Heart right ventricle (tissue), 16 donors: ENCODE measurements around the gene APOA4. TPM values are rescaled to one million over a fixed set of nuclear protein-coding genes. Genes with fewer than 3 reads are reported as not detected.
A peak's percentile ranks its signal among the peaks of the same experiment; 100 is the strongest.
"Not testable (repeated sequence)": the region's sequence is repeated elsewhere in the genome, so short reads cannot be mapped to it uniquely, and the experiment has no call there.

Experiments
- ATAC-seq, 8 donors: fragments of 200-7000 bp; cut with Tn5 transposase; one replicate each; pipeline ENCODE4 v1.9.1; 2020; ENCODE audit warnings: mild to moderate bottlenecking in 8 of 8, moderate library complexity in 8 of 8, moderate number of reproducible peaks in 1 of 8
- DNase-seq, 2 donors: peaks; one replicate each; pipeline ENCODE4 v3.0.0-alpha.2; 2020
- H3K27ac ChIP-seq, 10 donors: fragments of 200-600 bp; sonication (generic) in 2 of 10; one replicate each; pipeline versions ENCODE4 v1.5.0 to v1.8.0; 2020 to 2022; ENCODE audit warnings: mild to moderate bottlenecking in 3 of 10
- H3K27me3 ChIP-seq, 7 donors: fragments of 200-600 bp; one replicate each; pipeline ENCODE4 v1.8.0; 2021 to 2022; ENCODE audit warnings: mild to moderate bottlenecking in 2 of 7
- H3K36me3 ChIP-seq, 9 donors: fragments of 200-600 bp; sonication (generic) in 1 of 9; one replicate each; pipeline versions ENCODE4 v1.5.0 to v1.8.0; 2020 to 2022; ENCODE audit warnings: mild to moderate bottlenecking in 2 of 9
- H3K4me1 ChIP-seq, 9 donors: fragments of 200-600 bp; sonication (generic) in 1 of 9; one replicate each; pipeline versions ENCODE4 v1.5.0 to v1.8.0; 2020 to 2022; ENCODE audit warnings: mild to moderate bottlenecking in 4 of 9
- H3K4me3 ChIP-seq, 10 donors: fragments of 200-600 bp; sonication (generic) in 2 of 10; one replicate each; pipeline versions ENCODE4 v1.5.0 to v1.8.0; 2020 to 2022; ENCODE audit warnings: mild to moderate bottlenecking in 7 of 10, moderate library complexity in 2 of 10
- H3K9me3 ChIP-seq, 11 donors: fragments of 200-600 bp in 10 of 11; sonication (generic) in 2 of 11; one replicate each; pipeline versions ENCODE4 v1.5.0 to v1.8.0; 2013 to 2022; ENCODE audit warnings: mild to moderate bottlenecking in 2 of 11, control low read depth in 1 of 11, moderate library complexity in 1 of 11
- WGBS, 2 donors: extraction: QIAGEN DNeasy Blood & Tissue Kit; methylation state at CpG; one replicate each; pipeline ENCODE4 v1.1.7; 2013; ENCODE audit warnings: inconsistent platforms in 1 of 2; 5-methylcytosine and 5-hydroxymethylcytosine counted together
- intact Hi-C, 10 donors: fragments of 100-400 bp; cut with DNase I; formaldehyde crosslinking; loops; one replicate each; pipeline versions ENCODE4 v1.11.1 to v1.14.2; 2022
- polyA plus RNA-seq, 2 donors: library from polyadenylated mRNA; stranded (reverse); fragments of 200-250 nt; gene quantifications; one replicate each; pipeline ENCODE4 v1.2.3, GENCODE V29; 2013
- total RNA-seq, 10 donors: library from RNA; stranded (reverse); fragmentation: NEBNext Ultra II Directional in 3 of 10; extraction: Animal tissue kit (Norgen Biotek cat#: 25700) in 3 of 10; gene quantifications; one replicate each; pipeline versions ENCODE4 v1.2.1 to v1.2.4, GENCODE V29; 2021 to 2023
- TF ChIP-seq, protein P1 (sequence below), 9 donors: fragments of 200-600 bp; sonication (generic) in 2 of 9; IDR thresholded peaks; one replicate each; pipeline versions ENCODE4 v1.5.0 to v1.8.0; 2021 to 2022; ENCODE audit warnings: antibody characterized with exemption in 9 of 9, mild to moderate bottlenecking in 5 of 9, moderate library complexity in 1 of 9
- donor health status: Arrhythmogenic right ventricular cardiomyopathy.
- donor health status: ischemic (EF 13 %, LVEDD 7.1; RV severe dilation, severe dysfunction).
- donor health status: healthy with polysubstance abuse.
- donor health status: DM: no; HTN: yes; CAD: no.
- donor health status: DM: no; HTN: no; CAD: no.
- donor health status: ischemic (EF 25% LVEDD 6.9; RV normal size, moderate dysfunction).
- donor health status: ischemic (EF 25% LVEDD 5.7; RV mildly dilated, moderate dysfunction).
- donor health status: healthy.
- donor health status: DM: yes; HTN: yes; CAD: no.
- donor health status: Ischemic cardiomyopathy.
- donor health status: ischemic (EF 35%, LVEDD 5.7; RV mildly dilated, moderate dysfunction).
- donor health status: nonischemic (EF 11% LVEDD 7.7; RV severe dilation, severe dysfunction).
- donor health status: DM: yes; HTN: yes; CAD: no.
- donor health status: PGD.
- donor health status: ischemic (EF 29% LVEDD 5.4; RV normal size, mild dysfunction).
- donor health status: nonischemic (EF 23%, LVEDD 6.1; RV moderate dilation, normal function).

APOA4 gene
- total and polyA plus RNA-seq, 12 donors, result 0.26 to 0.75 (median 0.28) TPM; not detected in 9

- no peak overlapping the region for H3K4me3 ChIP-seq
- no peak for DNase-seq
- no peaks in the 10 kb centered on the region for H3K36me3 ChIP-seq
- no peaks in the 10 kb centered on the region for H3K27me3 ChIP-seq
- intact Hi-C loops, result no loop called here
- H3K27ac ChIP-seq, result no peak overlapping the region
- no peak for ATAC-seq
- peaks cover 0 to 4% (median 0%) of the 10 kb centered on the region in 9 donors for H3K4me1 ChIP-seq
- WGBS, 2 donors, result 57% methylated on average over 3 of the region's 3 CpGs
- TF ChIP-seq, protein P1, sequence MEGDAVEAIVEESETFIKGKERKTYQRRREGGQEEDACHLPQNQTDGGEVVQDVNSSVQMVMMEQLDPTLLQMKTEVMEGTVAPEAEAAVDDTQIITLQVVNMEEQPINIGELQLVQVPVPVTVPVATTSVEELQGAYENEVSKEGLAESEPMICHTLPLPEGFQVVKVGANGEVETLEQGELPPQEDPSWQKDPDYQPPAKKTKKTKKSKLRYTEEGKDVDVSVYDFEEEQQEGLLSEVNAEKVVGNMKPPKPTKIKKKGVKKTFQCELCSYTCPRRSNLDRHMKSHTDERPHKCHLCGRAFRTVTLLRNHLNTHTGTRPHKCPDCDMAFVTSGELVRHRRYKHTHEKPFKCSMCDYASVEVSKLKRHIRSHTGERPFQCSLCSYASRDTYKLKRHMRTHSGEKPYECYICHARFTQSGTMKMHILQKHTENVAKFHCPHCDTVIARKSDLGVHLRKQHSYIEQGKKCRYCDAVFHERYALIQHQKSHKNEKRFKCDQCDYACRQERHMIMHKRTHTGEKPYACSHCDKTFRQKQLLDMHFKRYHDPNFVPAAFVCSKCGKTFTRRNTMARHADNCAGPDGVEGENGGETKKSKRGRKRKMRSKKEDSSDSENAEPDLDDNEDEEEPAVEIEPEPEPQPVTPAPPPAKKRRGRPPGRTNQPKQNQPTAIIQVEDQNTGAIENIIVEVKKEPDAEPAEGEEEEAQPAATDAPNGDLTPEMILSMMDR (IDR thresholded peaks at IDR 0.05), result no peak
- no peaks in the 10 kb centered on the region for H3K9me3 ChIP-seq
Measured at GRCh38 chr11:116804001-116804400, 19.1 kb downstream of the APOA4 start.

DNA sequence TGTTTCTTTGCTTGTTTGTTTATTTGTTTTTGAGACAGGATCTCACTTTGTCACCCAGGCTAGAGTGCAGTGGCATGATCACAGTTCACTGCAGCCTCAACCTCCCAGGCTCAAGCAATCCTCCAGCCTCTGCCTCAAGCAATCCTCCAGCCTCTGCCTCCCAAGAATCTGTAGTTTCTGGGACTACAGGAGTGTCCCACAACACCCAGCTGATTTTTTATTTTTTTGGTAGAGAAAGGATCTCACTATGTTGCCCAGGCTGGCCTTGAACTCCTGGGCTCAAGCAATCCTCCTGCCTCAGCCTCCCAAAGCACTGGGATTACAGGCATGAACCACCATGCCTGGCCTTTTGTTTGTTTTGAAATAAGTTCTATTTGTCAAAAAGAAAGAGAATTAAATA lies 21.4 kb downstream of the APOA4 start:
- DNase-seq, ATAC-seq, H3K27ac ChIP-seq, H3K9me3 ChIP-seq, intact Hi-C loops, H3K4me3 ChIP-seq, H3K36me3 ChIP-seq, H3K27me3 ChIP-seq: not testable (repeated sequence)
- H3K4me1 ChIP-seq, result peaks cover 0 to 15% (median 0%) of the 10 kb centered on the region in 9 donors

DNA sequence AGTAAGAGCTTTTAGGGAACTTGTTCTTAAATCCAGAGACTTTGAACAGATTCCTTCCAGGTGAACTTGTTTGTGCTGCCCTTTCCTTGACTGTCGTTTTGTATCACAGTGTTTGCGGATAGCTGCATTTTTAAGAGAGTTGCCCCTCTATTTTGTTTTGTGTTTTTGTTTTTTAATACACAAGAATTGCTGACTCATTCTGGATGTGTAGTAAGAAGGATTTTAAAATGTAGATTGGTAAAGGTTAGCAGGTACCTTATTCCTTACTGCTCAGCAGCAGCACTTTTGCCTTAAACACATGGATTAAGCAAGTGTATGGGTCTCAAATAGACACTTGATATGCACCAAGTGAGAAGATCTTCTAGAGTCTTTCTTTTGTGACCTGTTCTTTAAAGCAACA lies 22.5 kb downstream of the APOA4 start:
- intact Hi-C loops, result no loop called here
- no peaks in the 10 kb centered on the region for H3K9me3 ChIP-seq
- ATAC-seq (no peak), DNase-seq (no peak)
- no peaks in the 10 kb centered on the region for H3K27me3 ChIP-seq
- H3K27ac ChIP-seq, result no peak overlapping the region
- no peak overlapping the region for H3K4me3 ChIP-seq
- 87 to 95% methylated on average over 2 of the region's 2 CpGs for WGBS, 2 donors
- H3K36me3 ChIP-seq, result no peaks in the 10 kb centered on the region
- TF ChIP-seq, protein P1 (IDR thresholded peaks at IDR 0.05), result no peak
- H3K4me1 ChIP-seq, result peaks cover 0 to 15% (median 0%) of the 10 kb centered on the region in 9 donors

DNA sequence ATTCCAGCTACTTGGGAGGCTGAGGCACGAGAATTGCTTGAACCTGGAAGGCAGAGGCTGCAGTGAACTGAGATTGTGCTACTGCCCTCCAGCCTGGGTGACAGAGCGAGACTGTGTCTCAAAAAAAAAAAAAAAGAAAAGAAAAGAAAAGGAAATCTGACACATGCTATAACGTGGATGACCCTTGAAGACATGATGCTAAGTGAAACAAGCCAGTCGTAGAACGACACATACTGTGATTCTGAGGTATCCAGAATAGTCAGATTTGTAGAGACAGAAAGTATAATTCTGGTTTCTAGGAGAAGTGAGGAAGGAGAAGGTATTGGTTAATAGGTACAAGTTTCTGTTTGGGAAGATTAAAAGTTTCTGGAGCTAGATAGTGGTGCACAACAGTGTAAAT lies 24.7 kb downstream of the APOA4 start:
- no peak overlapping the region for H3K4me3 ChIP-seq
- WGBS, 2 donors, result 81 to 83% methylated on average over 5 of the region's 5 CpGs
- intact Hi-C loops, result loop anchor here in 2 of 10 donors (10.0 kb wide), 2 partner anchors 86 to 426 kb away; no protein-coding TSS in a partner anchor
- no peak for DNase-seq
- TF ChIP-seq, protein P1 (IDR thresholded peaks at IDR 0.05), result no peak
- H3K36me3 ChIP-seq, result no peaks in the 10 kb centered on the region
- peak in 1 of 8 donors; percentile 15 for ATAC-seq
- H3K27me3 ChIP-seq, result no peaks in the 10 kb centered on the region
- H3K9me3 ChIP-seq, result no peaks in the 10 kb centered on the region
- H3K4me1 ChIP-seq, result peaks cover 0 to 15% (median 0%) of the 10 kb centered on the region in 9 donors
- peak overlapping the region in 1 of 10 donors; percentile 3 for H3K27ac ChIP-seq

GRCh38 chr11:116797816-116798215 lies 25.3 kb downstream of the APOA4 start:
- Histone ChIP-seq H3K9me3 (no peaks in the 10 kb centered on the region), H3K4me1 (peaks cover 0 to 15% (median 0%) of the 10 kb centered on the region in 9 donors), H3K27me3 (no peaks in the 10 kb centered on the region), H3K36me3 (no peaks in the 10 kb centered on the region), H3K4me3 (no peak overlapping the region), H3K27ac (peak overlapping the region in 1 of 10 donors; percentile 3)
- TF ChIP-seq, protein P1 (IDR thresholded peaks at IDR 0.05), result no peak
- DNase-seq (no peak), ATAC-seq (peak in 4 of 8 donors; percentile 42 to 79 (median 54))
- 46 to 51% methylated on average over 5 of the region's 5 CpGs for WGBS, 2 donors
- intact Hi-C loops, result loop anchor here in 2 of 10 donors (10.0 kb wide), 2 partner anchors 87 to 427 kb away; no protein-coding TSS in a partner anchor
